DMS53 treated with DMSO at 0.1 percent for 48 hours (cell line): Measurements from ENCODE around the gene FLT1.

ENCODE experiments used
- DNase-seq: peaks from one replicate; lab custom pipeline; 2025; ENCODE audit not compliant: unreplicated experiment; lab: John Stamatoyannopoulos, UW

Gene FLT1

DNA sequence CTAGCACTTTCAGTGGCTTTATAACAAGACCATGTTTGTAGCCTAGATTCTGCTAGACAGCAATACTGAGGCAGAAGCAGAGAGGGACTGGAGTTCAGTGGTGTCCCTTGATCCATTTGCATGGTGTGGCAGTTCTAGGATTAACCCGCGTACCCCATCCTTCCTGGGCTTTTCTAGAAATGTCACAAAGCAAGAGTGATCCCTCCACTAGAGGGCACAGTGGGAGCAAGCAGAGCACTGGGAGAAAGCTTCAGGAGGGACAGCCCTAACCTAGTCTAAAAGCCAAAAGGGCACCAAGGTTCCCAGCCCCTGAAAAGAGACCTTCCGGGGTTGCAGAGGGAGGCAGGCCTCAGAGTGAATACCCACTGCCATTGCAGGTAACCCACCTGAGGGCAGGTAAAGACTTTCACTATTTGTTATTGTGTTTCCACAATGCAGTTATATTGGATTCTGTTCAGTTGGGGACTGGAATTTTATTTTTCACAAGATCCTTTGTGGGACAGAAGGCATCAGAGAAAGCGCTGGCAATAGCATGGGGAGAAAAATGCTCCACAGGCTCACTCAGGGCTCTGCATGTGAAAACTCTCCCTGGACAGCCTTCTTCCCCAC is 170.6 kb downstream of the FLT1 start:
- DNase-seq, result peak; percentile 56

- no peak for DNase-seq
Measured at GRCh38 chr13:28322256-28322905, 172.5 kb downstream of the FLT1 start.

DNA sequence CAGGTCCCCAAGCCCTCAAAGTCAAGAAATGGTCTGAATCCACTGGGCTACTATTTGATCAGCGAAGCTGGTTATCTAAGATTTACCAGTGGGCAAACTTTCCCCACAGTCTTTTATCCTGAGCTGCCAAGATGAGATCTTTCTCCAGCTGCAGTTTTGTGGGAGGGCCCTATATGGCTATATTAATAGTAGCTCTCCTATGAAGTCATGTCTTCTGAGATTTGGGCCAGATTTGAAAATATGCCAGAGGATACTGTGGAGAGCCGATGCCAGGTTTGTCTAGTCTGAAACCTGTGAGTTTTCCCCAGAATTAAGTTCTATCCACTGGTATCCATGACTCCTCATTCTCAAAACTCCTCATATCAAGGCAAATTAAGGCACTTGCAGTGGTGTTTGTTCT is 173.2 kb downstream of the FLT1 start:
- no peak for DNase-seq

GRCh38 chr13:28320884-28321574 is 173.9 kb downstream of the FLT1 start:
- peak; percentile 77 for DNase-seq

DNA sequence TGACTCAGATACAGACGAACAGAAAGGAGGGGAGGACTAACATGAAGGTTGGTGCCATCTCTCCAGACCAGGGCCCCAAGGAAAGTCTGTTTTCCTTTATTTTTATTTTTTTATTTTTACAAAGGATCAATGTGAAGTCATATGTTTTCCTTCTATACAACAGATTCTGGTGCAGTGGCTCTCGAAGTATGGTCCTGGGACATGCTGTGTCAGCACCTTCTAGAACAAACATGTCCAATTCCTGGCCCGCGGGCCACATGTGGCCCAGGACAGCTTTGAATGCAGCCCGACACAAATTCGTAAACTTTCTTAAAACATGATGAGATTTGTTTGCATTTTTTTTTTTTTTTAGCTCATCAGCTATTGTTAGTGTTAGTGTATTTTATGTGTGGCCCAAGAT is 174.7 kb downstream of the FLT1 start:
- DNase-seq, result no peak

GRCh38 chr13:28319528-28319927 is 175.4 kb downstream of the FLT1 start:
- no peak for DNase-seq

GRCh38 chr13:28318496-28318895 is 176.4 kb downstream of the FLT1 start:
- DNase-seq, result no peak

GRCh38 chr13:28316836-28317235 is 178.1 kb downstream of the FLT1 start:
- DNase-seq, result no peak

- DNase-seq, result no peak
Measured at GRCh38 chr13:28316129-28316528, 178.8 kb downstream of the FLT1 start.

- no peak for DNase-seq
Measured at GRCh38 chr13:28314879-28315278, 180.0 kb downstream of the FLT1 start.

DNA sequence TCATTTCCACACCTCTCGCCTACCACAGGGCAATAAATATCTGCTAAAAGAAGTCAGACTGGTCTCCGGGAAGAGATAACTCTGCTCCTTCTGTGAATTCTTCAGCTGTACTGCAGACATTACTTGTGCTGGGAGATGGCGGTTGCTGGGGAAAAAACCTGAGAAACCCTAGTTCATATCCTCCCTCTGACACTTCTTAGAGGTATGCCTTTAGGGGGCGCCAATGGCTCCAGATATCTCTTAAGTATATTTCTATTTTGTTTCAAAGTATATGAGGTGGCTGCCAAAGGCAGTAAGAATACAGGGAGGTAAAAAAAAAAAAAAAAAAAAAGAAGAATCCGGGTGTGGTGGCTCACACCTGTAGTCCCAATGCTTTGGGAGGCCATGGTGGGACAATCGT is 181.3 kb downstream of the FLT1 start:
- DNase-seq, result no peak

DNA sequence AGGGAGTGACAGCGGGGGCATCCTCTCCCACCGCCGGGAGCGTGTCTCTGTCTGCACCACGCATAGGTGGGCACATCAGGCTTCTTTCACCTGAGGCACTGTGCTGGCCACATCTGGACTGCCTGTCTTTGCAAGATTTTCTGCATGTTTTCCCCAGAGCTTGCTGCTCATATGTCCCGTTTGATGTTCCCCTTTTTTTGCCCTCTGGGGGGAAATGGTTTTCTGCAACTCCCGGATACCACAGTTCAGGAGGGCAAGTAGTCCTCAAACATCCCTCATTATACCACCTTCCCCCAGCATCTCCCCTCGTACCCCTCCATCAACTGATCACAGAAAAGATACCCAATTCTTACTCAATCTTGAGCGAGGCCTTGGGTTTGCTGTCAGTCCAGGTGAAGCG is 188.6 kb downstream of the FLT1 start:
- no peak for DNase-seq

GRCh38 chr13:28301839-28302238 is 193.1 kb downstream of the FLT1 start:
- no peak for DNase-seq

DNA sequence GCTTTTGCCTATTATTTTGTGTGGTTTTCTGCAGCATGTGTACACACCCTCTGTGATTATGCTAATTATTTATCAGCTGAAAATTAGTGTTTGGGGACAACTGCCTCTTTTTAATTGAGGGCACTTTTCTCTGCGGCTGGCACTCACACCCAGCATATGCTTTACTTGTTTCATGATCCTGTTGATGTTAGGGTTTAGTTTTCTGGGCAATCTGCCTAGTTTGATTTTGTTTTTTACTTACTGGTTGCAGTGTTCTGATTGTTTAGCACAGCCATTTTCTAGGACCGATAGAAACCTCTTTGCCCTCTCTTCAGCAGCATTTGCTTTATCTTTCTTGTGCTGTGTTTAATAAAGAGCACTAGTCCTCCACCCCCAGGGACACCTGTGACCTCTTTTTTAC is 195.0 kb downstream of the FLT1 start:
- DNase-seq, result no peak

GRCh38 chr13:28297341-28297740 is 197.6 kb downstream of the FLT1 start:
- DNase-seq, result no peak

DNA sequence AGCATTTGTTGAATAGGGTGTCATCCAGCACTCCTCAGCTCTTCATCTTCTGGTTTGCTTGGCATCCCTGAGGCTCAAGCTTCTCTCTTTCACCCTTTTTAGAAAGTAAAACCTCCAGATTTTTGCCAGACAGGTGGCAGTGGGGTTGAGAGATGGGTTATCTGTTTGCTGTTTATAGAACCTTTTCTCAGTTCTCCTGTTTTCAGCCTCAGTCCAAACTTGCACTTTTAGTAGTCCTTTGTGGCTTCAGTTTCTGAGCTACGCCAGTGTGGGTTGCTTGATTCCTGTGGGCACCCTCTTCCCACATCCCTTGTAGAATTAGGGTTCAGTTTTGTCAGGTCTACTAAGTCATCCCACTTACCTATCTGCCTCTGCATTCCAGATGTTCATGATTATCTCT is 208.7 kb downstream of the FLT1 start:
- DNase-seq, result no peak

DNA sequence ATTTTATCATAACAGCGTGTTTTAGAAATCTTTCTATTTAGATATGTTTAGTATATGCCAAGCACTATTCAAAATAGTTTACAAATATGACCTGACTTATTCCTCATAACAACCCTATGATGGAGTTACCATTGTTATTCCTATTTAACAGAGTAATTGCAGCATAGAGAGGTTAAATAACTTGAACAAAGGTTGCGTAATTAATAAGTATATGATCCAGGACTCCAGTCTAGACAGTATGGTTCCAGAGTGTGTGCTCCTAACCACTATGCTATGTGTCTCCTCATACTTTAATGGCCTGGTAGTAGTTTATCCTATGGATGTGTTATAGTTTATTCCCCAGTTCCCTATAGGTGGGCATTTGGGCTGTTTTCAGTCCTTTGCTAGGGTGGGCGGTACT is 211.3 kb downstream of the FLT1 start:
- no peak for DNase-seq

- no peak for DNase-seq
Measured at GRCh38 chr13:28282451-28282850, 212.5 kb downstream of the FLT1 start.

- no peak for DNase-seq
Measured at GRCh38 chr13:28273919-28274318, 221.0 kb downstream of the FLT1 start.

DNA sequence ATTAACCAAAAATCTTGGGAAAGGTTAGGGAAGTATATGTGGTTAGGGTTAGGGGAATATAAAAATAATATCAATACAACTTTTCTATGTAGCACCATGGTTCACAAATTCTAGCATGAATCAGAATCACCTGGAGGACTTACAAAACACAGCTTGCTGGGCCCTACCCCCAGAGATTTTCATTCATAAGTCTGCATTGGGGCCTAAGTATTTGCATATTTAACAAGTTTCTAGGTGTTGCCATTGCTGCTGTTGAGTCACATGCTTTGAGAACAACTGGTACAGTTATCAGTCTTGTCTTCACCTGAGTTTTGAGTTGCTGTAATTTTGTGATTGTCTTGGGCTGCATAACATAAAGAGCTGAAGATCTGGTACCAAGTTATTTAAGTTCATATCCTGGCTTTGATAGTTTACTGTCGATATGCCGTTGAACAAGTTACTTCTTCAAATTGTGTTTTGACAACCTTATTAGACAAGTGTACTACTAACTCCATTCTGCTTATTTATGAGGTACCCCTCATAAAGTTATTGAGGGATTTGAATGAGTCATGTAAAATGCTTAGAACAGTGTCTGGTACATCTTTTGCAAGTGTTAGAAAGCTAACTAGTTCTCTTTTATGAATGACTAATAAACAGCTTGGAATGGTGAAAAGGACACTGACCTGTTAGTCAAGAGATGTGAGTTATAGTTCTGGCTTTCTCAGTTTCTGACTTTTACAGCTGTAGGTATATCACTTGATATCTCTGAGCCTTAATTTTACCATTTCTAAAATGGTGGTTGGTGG is 223.7 kb downstream of the FLT1 start:
- DNase-seq, result no peak

DNA sequence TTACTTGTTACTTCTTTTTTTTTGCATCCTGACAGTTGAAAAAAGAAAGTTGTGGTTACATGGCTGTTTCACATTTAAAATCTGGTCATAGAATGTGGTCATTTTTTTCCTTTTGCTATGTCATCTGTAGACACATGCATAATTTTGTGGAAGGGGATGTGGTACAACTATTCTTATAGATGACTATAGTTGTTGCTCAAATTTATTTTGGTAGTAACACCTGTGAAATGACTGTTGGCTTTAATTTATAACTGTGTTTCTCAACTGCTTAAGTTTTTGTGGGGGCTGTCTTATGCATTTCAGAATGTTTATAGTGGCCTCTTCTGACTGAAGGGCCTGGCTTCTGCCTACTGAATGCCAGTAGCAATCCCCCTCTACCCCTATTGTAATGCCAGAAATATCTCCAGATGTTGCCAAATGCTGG is 226.1 kb downstream of the FLT1 start:
- no peak for DNase-seq

- no peak for DNase-seq
Measured at GRCh38 chr13:28267497-28267896, 227.4 kb downstream of the FLT1 start.
